K562 (cell line): ENCODE measurements around the gene ETV3L. TPM values are rescaled to one million over a fixed set of nuclear protein-coding genes. Genes with fewer than 3 reads are reported as not detected.
A peak's percentile ranks its signal among the peaks of the same experiment; 100 is the strongest.

Experiments
- CBFB ChIP-seq: sonication (generic); formaldehyde crosslinking; IDR thresholded peaks from 2 replicates; pipeline ENCODE4 v1.4.0; 2020; ENCODE audit warnings: mild to moderate bottlenecking, missing genetic modification reagents
- CHAMP1 ChIP-seq: fragments of 450-650 bp; IDR thresholded peaks from 2 replicates; pipeline ENCODE4 v1.6.1; 2016; ENCODE audit warnings: mild to moderate bottlenecking
- CHD7 ChIP-seq: fragments of 200-600 bp; sonication (generic); IDR thresholded peaks from one replicate; pipeline ENCODE4 v1.6.1; 2012; ENCODE audit warnings: mild to moderate bottlenecking, low read depth, low read length, inconsistent platforms
- HNRNPK ChIP-seq: fragments of 200-400 bp; formaldehyde crosslinking; IDR thresholded peaks from one replicate; pipeline ENCODE4 v1.6.1; 2018; ENCODE audit warnings: mild to moderate bottlenecking, low read depth, low read length; ENCODE audit not compliant: poor library complexity, severe bottlenecking
- PML ChIP-seq: IDR thresholded peaks from 2 replicates; pipeline ENCODE4 v1.6.1; 2012; ENCODE audit warnings: low read length, inconsistent platforms
- SRF ChIP-seq, 2 experiments: fragments of 250-450, 450-650 bp in 1 of 2; sonication (Bioruptor Pico) in 1 of 2; sonication (generic) in 1 of 2; formaldehyde crosslinking; IDR thresholded peaks; 2 replicates each; pipeline versions ENCODE4 v1.5.0 to v1.5.1; 2020 to 2022; ENCODE audit warnings: mild to moderate bottlenecking in 1 of 2, missing genetic modification reagents in 1 of 2
- STAT5A ChIP-seq: IDR thresholded peaks from 2 replicates; pipeline ENCODE4 v1.6.1; 2012; ENCODE audit warnings: low read length, inconsistent platforms, borderline replicate concordance
- TRIM28 ChIP-seq: fragments of 450-650 bp; IDR thresholded peaks from 2 replicates; pipeline ENCODE4 v1.6.1; 2017
- ZFPM2 ChIP-seq: fragments of 250-450 bp; sonication (Bioruptor Pico); IDR thresholded peaks from 2 replicates; pipeline ENCODE4 v1.5.1; 2022; ENCODE audit warnings: mild to moderate bottlenecking
- ZNF146 ChIP-seq: IDR thresholded peaks from one replicate; pipeline ENCODE4 v1.6.1; 2018; ENCODE audit warnings: missing compliant biosample characterization; ENCODE audit not compliant: unreplicated experiment
- polyA plus RNA-seq, 8 experiments: library from polyadenylated mRNA; depleted of rRNA in 4 of 8; stranded (reverse) in 5 of 8; unstranded in 3 of 8; fragments of >200 nt; fragmentation: Nextera tagmentation in 2 of 8; fragmentation: Illumina TruSeq in 1 of 8; extraction: Ambion mirVana in 2 of 8; extraction: Trizol in 1 of 8; gene quantifications; 2 replicates each; pipeline versions ENCODE4 v1.2.1 to v1.2.3, GENCODE V29; 2011 to 2014; ENCODE audit warnings: inconsistent platforms in 1 of 8, missing spikeins in 1 of 8
- total RNA-seq, 7 experiments: library from RNA; depleted of rRNA in 6 of 7; stranded (reverse); fragments of >200 nt in 6 of 7; fragmentation: Illumina TruSeq in 2 of 7; extraction: Trizol in 2 of 7; gene quantifications; 2 replicates each; pipeline versions ENCODE4 v1.2.1 to v1.2.3, GENCODE V29; 2011 to 2021; ENCODE audit warnings: low replicate concordance in 1 of 7
- TF ChIP-seq, protein P1 (sequence below): sonication (generic); formaldehyde crosslinking; IDR thresholded peaks from 2 replicates; pipeline ENCODE4 v1.8.1; 2023; ENCODE audit warnings: mild to moderate bottlenecking, missing genetic modification reagents
- TF ChIP-seq, protein P2 (sequence below): sonication (generic); formaldehyde crosslinking; IDR thresholded peaks from 2 replicates; pipeline ENCODE4 v1.8.0; 2022; ENCODE audit warnings: missing genetic modification reagents, mild to moderate bottlenecking, moderate library complexity, borderline replicate concordance

The ETV3L gene
- total and polyA plus RNA-seq, 9 of the 15 experiments (the other 6 are each of a cell fraction or from before 2014, with no cell fraction given): not detected

- no peak for TF ChIP-seq CHD7
- no peak for TF ChIP-seq CHAMP1
- TF ChIP-seq ZNF146: no peak
- TF ChIP-seq ZFPM2: no peak
- TF ChIP-seq HNRNPK: no peak
- TF ChIP-seq SRF (CRISPR knock-in tag; IDR thresholded peaks at IDR 0.05): no peak
- TF ChIP-seq TRIM28: no peak
- TF ChIP-seq, protein P1, sequence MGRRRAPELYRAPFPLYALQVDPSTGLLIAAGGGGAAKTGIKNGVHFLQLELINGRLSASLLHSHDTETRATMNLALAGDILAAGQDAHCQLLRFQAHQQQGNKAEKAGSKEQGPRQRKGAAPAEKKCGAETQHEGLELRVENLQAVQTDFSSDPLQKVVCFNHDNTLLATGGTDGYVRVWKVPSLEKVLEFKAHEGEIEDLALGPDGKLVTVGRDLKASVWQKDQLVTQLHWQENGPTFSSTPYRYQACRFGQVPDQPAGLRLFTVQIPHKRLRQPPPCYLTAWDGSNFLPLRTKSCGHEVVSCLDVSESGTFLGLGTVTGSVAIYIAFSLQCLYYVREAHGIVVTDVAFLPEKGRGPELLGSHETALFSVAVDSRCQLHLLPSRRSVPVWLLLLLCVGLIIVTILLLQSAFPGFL (CRISPR knock-in tag): no peak
- TF ChIP-seq CBFB (CRISPR knock-in tag): no peak
- no peak for TF ChIP-seq STAT5A
- TF ChIP-seq, protein P2, sequence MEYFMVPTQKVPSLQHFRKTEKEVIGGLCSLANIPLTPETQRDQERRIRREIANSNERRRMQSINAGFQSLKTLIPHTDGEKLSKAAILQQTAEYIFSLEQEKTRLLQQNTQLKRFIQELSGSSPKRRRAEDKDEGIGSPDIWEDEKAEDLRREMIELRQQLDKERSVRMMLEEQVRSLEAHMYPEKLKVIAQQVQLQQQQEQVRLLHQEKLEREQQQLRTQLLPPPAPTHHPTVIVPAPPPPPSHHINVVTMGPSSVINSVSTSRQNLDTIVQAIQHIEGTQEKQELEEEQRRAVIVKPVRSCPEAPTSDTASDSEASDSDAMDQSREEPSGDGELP (CRISPR knock-in tag): peak; percentile 97
- no peak for TF ChIP-seq PML
These were observed 25.5 kb downstream of the ETV3L start (continued) for GRCh38 chr1:157073944-157074685.
